Measurements from ENCODE around the gene PPM1N. TPM values are rescaled to one million over a fixed set of nuclear protein-coding genes. Genes with fewer than 3 reads are reported as not detected.
A peak's percentile ranks its signal among the peaks of the same experiment; 100 is the strongest.

Gene PPM1N
- total RNA-seq, 1 donor from 2014 or later: 1.0 TPM

GRCh38 chr19:45470762-45471081 is 27.5 kb upstream of the PPM1N start:
- no peak for DNase-seq (ENCODE audit: low read depth in 2 of 2)

- DNase-seq (ENCODE audit: low read depth in 2 of 2): no peak
Observed at GRCh38 chr19:45471111-45471930, 26.9 kb upstream of the PPM1N start.

- DNase-seq (ENCODE audit: low read depth in 2 of 2): no peak
Observed at GRCh38 chr19:45471931-45472562, 26.2 kb upstream of the PPM1N start.

- no peak for DNase-seq (ENCODE audit: low read depth in 2 of 2)
Observed at GRCh38 chr19:45472563-45473366, 25.5 kb upstream of the PPM1N start.

GRCh38 chr19:45473367-45473681 is 24.9 kb upstream of the PPM1N start:
- no peak for DNase-seq (ENCODE audit: low read depth in 2 of 2)

GRCh38 chr19:45473682-45474605 is 24.3 kb upstream of the PPM1N start:
- DNase-seq (ENCODE audit: low read depth in 2 of 2): no peak

GRCh38 chr19:45474606-45475521 is 23.4 kb upstream of the PPM1N start:
- DNase-seq (ENCODE audit: low read depth in 2 of 2): peak in 1 of 2 donors; percentile 70

GRCh38 chr19:45475537-45476291 is 22.5 kb upstream of the PPM1N start:
- peak in 1 of 2 donors; percentile 84 for DNase-seq (ENCODE audit: low read depth in 2 of 2)

GRCh38 chr19:45476304-45476703 is 21.9 kb upstream of the PPM1N start:
- no peak for DNase-seq (ENCODE audit: low read depth in 2 of 2)

GRCh38 chr19:45477186-45477585 is 21.1 kb upstream of the PPM1N start:
- no peak for DNase-seq (ENCODE audit: low read depth in 2 of 2)

- DNase-seq (ENCODE audit: low read depth in 2 of 2): no peak
Observed at GRCh38 chr19:45477713-45478453, 20.4 kb upstream of the PPM1N start.

- peak; percentile 78 to 92 for DNase-seq (ENCODE audit: low read depth in 2 of 2)
Observed at GRCh38 chr19:45478454-45479238, 19.6 kb upstream of the PPM1N start.

- DNase-seq (ENCODE audit: low read depth in 2 of 2): no peak
Observed at GRCh38 chr19:45483033-45483432, 15.2 kb upstream of the PPM1N start.

- DNase-seq (ENCODE audit: low read depth in 2 of 2): no peak
Observed at GRCh38 chr19:45484273-45484945, 13.8 kb upstream of the PPM1N start.

GRCh38 chr19:45485305-45486077 is 12.8 kb upstream of the PPM1N start:
- DNase-seq (ENCODE audit: low read depth in 2 of 2): peak; percentile 83 to 93

- DNase-seq (ENCODE audit: low read depth in 2 of 2): no peak
Observed at GRCh38 chr19:45488708-45489107, 9.5 kb upstream of the PPM1N start.
